OCI-LY1 (cell line): ENCODE data around the gene B9D1.
A peak's percentile ranks its signal among the peaks of the same experiment; 100 is the strongest.

ENCODE experiments used
- H2AFZ ChIP-seq: fragments of 200-600 bp; sonication (generic), shearing (Covaris generic); 2 replicates; pipeline ENCODE4 v1.6.0; 2014; ENCODE audit warnings: antibody characterized with exemption, mild to moderate bottlenecking, low read length
- H3F3A ChIP-seq: fragments of 200-600 bp; sonication (generic), shearing (Covaris generic); 2 replicates; pipeline ENCODE4 v1.6.0; 2014; ENCODE audit warnings: mild to moderate bottlenecking, antibody characterized with exemption, low read length, moderate library complexity; ENCODE audit not compliant: insufficient read depth
- H3K27ac ChIP-seq: fragments of 200-600 bp; sonication (generic); 2 replicates; pipeline ENCODE4 v1.5.1; 2014; ENCODE audit warnings: low read length, mixed run types, mild to moderate bottlenecking, low read depth; ENCODE audit not compliant: poor library complexity, severe bottlenecking
- H3K27me3 ChIP-seq: fragments of 200-600 bp; sonication (generic); 2 replicates; pipeline ENCODE4 v1.6.0; 2014; ENCODE audit warnings: antibody characterized with exemption, mild to moderate bottlenecking, low read length, moderate library complexity; ENCODE audit not compliant: insufficient read depth
- H3K36me3 ChIP-seq: fragments of 200-600 bp; sonication (generic); 2 replicates; pipeline ENCODE4 v1.6.1; 2014; ENCODE audit warnings: mild to moderate bottlenecking, antibody characterized with exemption, low read length, moderate library complexity, mixed read lengths; ENCODE audit not compliant: insufficient read depth
- H3K4me1 ChIP-seq: fragments of 200-600 bp; sonication (generic); 2 replicates; pipeline ENCODE4 v1.5.1; 2014; ENCODE audit warnings: mild to moderate bottlenecking, low read length, moderate library complexity; ENCODE audit not compliant: insufficient read depth, severe bottlenecking
- H3K4me2 ChIP-seq: fragments of 200-600 bp; sonication (generic), shearing (Covaris generic); 2 replicates; pipeline ENCODE4 v1.6.1; 2014; ENCODE audit warnings: low read length
- H3K4me3 ChIP-seq: fragments of 200-600 bp; sonication (generic); 2 replicates; pipeline ENCODE4 v1.5.1; 2014; ENCODE audit warnings: low read length, low read depth, mild to moderate bottlenecking, mixed read lengths; ENCODE audit not compliant: poor library complexity, severe bottlenecking
- H3K79me2 ChIP-seq: fragments of 200-600 bp; shearing (Covaris generic); 2 replicates; pipeline ENCODE4 v1.6.1; 2016; ENCODE audit warnings: mixed run types, low read length, mixed read lengths; ENCODE audit not compliant: insufficient read depth
- H3K9ac ChIP-seq: fragments of 200-600 bp; sonication (generic), shearing (Covaris generic); 2 replicates; pipeline ENCODE4 v1.6.1; 2014; ENCODE audit warnings: mild to moderate bottlenecking, low read length, mixed read lengths
- H3K9me2 ChIP-seq: fragments of 200-600 bp; sonication (generic), shearing (Covaris generic); 2 replicates; pipeline ENCODE4 v1.6.1; 2014; ENCODE audit warnings: low read depth, mild to moderate bottlenecking, low read length, mixed read lengths
- H3K9me3 ChIP-seq: fragments of 200-600 bp; shearing (Covaris generic); 2 replicates; pipeline ENCODE4 v1.6.1; 2014; ENCODE audit warnings: low read length, mixed read lengths
- H4K20me1 ChIP-seq: fragments of 200-600 bp; sonication (generic), shearing (Covaris generic); 2 replicates; pipeline ENCODE4 v1.6.0; 2016; ENCODE audit warnings: mild to moderate bottlenecking, low read length; ENCODE audit not compliant: insufficient read depth
- CTCF ChIP-seq: fragments of 200-600 bp; sonication (generic), shearing (Covaris generic); IDR thresholded peaks from 2 replicates; pipeline ENCODE4 v1.5.1; 2017; ENCODE audit warnings: mild to moderate bottlenecking, antibody characterized with exemption, low read length, moderate library complexity, mixed read lengths
- EZH2 ChIP-seq: fragments of 200-600 bp; sonication (generic), shearing (Covaris generic); IDR thresholded peaks from 2 replicates; pipeline ENCODE4 v1.8.0; 2017; ENCODE audit warnings: borderline replicate concordance, mixed run types, mild to moderate bottlenecking, antibody characterized with exemption, low read length, moderate library complexity, mixed read lengths

The B9D1 gene

GRCh38 chr17:19317359-19318095, 45.0 kb downstream of the B9D1 start:
- Histone ChIP-seq H3K4me2 (peak overlapping the region; percentile 18; the same call in 1 of the 2 replicates), H3K9me3 (no peaks in the 10 kb centered on the region), H3K27me3 (no peaks in the 10 kb centered on the region), H3K9ac (no peak overlapping the region), H4K20me1 (no peaks in the 10 kb centered on the region), H3K4me1 (peaks cover 11% of the 10 kb centered on the region), H3F3A (no peaks in the 10 kb centered on the region), H3K79me2 (no peaks in the 10 kb centered on the region), H2AFZ (no peak overlapping the region), H3K4me3 (no peak overlapping the region), H3K27ac (no peak overlapping the region), H3K36me3 (no peaks in the 10 kb centered on the region), H3K9me2 (no peaks in the 10 kb centered on the region)
- TF ChIP-seq CTCF (peak; percentile 59), EZH2 (no peak)

- H3K9ac ChIP-seq: no peak overlapping the region
- H3K36me3 ChIP-seq: no peaks in the 10 kb centered on the region; the same call in 1 of the 2 replicates
- TF ChIP-seq CTCF: no peak
- no peak for TF ChIP-seq EZH2
- no peaks in the 10 kb centered on the region for H3K9me2 ChIP-seq
- H3K27me3 ChIP-seq: no peaks in the 10 kb centered on the region
- no peaks in the 10 kb centered on the region for H3F3A ChIP-seq
- H3K4me3 ChIP-seq: no peak overlapping the region
- H4K20me1 ChIP-seq: no peaks in the 10 kb centered on the region
- H2AFZ ChIP-seq: no peak overlapping the region
- H3K27ac ChIP-seq: no peak overlapping the region
- H3K9me3 ChIP-seq: no peaks in the 10 kb centered on the region
- H3K79me2 ChIP-seq: no peaks in the 10 kb centered on the region
- H3K4me2 ChIP-seq: no peak overlapping the region; the same call in 1 of the 2 replicates
- H3K4me1 ChIP-seq: peaks cover 11% of the 10 kb centered on the region
These were observed 45.7 kb downstream of the B9D1 start for GRCh38 chr17:19316761-19317358.

- peaks cover 19% of the 10 kb centered on the region for H3K4me1 ChIP-seq
- TF ChIP-seq EZH2 (no peak), CTCF (no peak)
- no peak overlapping the region for H3K27ac ChIP-seq
- H3K9me3 ChIP-seq: no peaks in the 10 kb centered on the region
- H3K9me2 ChIP-seq: no peaks in the 10 kb centered on the region
- H4K20me1 ChIP-seq: no peaks in the 10 kb centered on the region
- H2AFZ ChIP-seq: no peak overlapping the region
- no peak overlapping the region for H3K4me2 ChIP-seq
- H3K79me2 ChIP-seq: no peaks in the 10 kb centered on the region
- no peak overlapping the region for H3K4me3 ChIP-seq
- no peak overlapping the region for H3K9ac ChIP-seq
- no peaks in the 10 kb centered on the region; the same call in 1 of the 2 replicates for H3K36me3 ChIP-seq
- H3K27me3 ChIP-seq: no peaks in the 10 kb centered on the region
- no peaks in the 10 kb centered on the region for H3F3A ChIP-seq
These were observed 47.4 kb downstream of the B9D1 start for GRCh38 chr17:19315104-19315503.
